NB4 (cell line): ENCODE results near the gene OS9.

Experiments
- MYC ChIP-seq: IDR thresholded peaks from 2 replicates; pipeline ENCODE4 v1.6.1; 2011; ENCODE audit warnings: low read depth, low read length
- POLR2A ChIP-seq: IDR thresholded peaks from 2 replicates; pipeline ENCODE4 v1.6.1; 2011; ENCODE audit warnings: mild to moderate bottlenecking; ENCODE audit not compliant: insufficient read length; ENCODE audit errors: extremely low read depth
- TF ChIP-seq, protein P1 (sequence below): IDR thresholded peaks from one replicate; pipeline ENCODE4 v1.5.1; 2012; ENCODE audit warnings: low read depth, low read length

DNA sequence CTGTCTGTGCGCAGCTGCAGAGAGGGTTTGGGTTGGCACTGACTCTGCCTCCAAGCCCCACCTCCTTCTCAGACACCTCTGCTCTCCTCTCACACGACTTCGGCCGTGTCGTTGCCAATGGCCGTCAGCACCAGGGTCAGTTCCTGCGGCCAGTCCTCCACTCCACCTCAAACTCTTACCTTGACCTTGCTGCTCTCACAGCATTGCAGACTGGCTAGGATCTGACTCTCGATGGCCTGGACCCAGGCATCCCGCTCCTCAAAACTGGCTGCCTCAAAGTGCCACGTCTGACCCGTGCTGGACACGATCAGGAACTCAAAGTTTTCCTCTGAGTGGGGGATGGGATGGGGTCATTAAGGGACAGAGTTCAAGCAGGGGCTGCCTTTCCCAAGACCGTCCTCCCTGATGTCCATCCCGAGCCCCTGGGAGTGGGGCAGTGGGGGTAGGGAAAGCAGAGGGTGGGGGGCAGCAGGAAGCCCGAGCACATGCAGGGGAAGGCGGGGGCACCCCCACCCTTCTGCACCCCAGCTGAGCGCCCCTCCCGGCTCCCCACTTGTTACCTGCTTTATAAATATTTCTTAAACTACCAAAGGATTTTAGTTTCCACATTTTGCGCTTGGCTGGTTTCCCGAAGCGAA is 33.9 kb downstream of the OS9 start:
- TF ChIP-seq, protein P1, sequence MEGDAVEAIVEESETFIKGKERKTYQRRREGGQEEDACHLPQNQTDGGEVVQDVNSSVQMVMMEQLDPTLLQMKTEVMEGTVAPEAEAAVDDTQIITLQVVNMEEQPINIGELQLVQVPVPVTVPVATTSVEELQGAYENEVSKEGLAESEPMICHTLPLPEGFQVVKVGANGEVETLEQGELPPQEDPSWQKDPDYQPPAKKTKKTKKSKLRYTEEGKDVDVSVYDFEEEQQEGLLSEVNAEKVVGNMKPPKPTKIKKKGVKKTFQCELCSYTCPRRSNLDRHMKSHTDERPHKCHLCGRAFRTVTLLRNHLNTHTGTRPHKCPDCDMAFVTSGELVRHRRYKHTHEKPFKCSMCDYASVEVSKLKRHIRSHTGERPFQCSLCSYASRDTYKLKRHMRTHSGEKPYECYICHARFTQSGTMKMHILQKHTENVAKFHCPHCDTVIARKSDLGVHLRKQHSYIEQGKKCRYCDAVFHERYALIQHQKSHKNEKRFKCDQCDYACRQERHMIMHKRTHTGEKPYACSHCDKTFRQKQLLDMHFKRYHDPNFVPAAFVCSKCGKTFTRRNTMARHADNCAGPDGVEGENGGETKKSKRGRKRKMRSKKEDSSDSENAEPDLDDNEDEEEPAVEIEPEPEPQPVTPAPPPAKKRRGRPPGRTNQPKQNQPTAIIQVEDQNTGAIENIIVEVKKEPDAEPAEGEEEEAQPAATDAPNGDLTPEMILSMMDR = no peak
- TF ChIP-seq POLR2A (no peak), MYC (no peak)
